GM21576 (cell line): ENCODE results near the gene PDE8B.

Experiments
- ATAC-seq: cut with Tn5 transposase; IDR thresholded peaks from one replicate; pipeline ENCODE4 v1.9.1; 2021; ENCODE audit warnings: mild to moderate bottlenecking, moderate library complexity; ENCODE audit not compliant: unreplicated experiment

Gene PDE8B

DNA sequence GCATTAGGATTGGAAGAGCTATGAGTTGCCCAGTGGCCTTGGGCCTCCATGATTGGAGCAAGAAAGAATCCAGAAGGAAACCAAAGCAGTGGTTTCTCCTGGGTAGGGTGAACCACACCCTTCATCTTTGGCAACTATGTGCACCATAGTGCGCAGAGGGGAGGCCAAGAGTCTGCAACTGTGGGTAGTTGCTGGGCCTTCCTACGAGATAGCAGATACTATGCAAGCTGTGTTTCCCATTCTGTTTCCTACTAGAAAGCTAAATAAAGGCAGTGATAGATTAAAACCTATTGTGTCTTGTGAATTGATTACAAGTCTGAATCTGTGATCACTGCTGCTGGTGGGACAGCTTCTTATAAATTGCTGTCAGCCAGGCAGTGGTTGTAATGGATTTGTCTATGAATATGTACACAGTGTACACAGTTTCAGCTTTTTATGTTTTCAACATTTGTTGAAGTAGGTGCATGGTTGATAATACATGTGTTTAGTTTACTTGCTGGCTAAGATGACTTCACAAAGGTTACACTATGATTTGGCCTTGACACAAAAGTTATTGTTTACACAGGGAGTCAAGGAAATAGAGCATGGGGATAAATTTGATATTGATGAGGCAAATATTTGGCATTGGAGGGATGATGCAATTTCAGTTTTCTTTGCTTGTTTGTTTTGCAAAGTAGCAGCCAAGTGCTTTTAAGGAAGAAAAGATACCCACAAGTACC is 23.7 kb upstream of the PDE8B start:
- no peak for ATAC-seq

DNA sequence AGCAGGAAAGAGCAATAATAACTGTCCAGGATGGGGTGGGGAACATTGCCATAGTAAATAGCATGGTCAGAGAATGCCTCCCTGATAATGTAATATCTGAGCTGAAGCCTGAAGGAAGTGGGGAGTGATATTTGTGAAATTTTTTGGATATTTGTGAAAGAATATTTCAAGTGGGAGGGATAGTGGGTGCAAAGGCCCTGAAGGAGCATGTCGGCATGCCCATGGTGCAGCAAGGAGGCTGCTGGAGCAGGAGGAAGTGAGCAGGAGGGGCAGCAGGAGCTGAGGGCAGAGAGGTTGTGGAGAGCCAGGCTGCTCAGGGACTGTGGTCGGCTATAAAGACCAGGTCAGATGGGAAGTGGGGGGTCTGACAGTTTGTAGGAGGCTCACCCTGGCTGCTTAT is 21.1 kb upstream of the PDE8B start:
- no peak for ATAC-seq

DNA sequence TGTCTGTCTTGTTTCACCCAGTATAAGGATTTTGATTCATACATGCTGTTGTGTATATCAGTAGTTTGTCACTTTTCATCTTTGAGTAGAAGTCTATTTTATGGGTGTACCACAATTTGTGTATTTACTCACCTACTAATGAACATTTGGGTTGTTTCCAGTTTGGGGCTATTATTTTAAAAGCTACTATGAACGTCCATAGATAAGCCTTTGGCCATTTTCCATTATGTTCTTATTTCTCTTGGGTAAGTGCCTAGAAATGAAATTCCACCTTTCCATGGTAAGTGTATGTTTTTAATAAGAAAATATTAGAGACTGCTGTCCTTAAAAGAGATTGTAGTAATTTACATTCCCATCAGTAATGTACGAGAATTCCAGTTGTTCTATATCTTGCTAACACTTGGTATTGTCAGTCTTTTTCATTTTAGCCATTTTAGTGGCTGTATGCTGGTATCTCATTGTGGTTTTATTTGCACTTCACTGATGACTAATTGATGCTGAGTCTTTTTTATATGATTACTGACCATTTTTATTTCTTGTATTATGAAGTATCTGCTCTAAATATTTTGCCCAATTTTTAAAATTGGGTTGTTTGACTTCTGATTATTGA is 17.9 kb upstream of the PDE8B start:
- no peak for ATAC-seq

DNA sequence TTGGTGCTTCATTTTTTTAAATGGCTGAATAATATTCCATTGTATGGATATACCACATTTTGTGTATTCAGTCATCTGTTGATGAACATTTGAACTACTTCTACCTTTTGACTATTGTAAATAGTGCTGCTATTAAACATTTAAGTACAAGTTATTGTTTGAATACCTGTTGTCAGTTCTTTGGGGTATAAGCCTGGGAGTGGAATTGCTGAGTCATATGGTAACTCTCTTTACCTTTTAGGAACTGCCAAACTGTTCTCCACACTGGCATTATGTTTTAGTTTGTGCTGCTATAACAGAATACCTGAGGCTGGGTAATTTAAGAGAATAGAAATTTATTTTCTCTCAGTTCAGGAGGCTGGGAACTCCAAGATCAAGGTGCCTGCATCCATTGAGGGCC is 15.7 kb upstream of the PDE8B start:
- no peak for ATAC-seq

DNA sequence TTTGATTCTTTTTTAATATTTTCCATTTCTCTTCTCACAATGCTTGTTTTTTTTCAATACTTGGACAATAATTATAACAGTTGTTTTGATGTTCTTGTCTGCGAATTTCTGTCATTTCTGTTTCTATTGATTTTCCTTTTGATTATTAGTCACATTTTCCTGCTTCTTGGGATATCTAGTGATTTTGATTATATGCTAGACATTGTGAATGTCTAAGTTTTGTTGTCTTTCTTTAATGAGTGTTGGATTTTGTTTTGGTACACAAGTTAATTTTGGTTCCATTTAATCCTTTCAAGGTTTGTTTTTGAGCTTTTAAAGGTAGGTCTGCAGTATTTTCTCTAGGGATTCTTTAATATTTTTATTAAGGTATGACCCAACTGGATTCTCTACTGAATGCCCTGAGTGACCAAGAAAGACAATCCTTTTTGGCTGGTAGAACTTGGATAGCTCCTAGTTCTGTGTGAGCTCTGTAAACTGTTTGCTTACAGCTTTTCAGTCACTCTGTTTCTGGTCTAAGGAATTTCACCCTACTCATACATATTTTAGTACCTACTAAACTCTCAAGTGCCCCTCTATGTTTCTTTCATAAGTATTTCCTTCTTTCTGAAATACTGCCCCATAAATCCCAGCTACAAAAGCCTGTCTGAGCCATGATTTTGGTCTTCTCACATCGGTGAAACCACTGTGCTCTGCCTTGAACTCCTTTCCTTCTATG is 12.5 kb upstream of the PDE8B start:
- ATAC-seq = no peak

DNA sequence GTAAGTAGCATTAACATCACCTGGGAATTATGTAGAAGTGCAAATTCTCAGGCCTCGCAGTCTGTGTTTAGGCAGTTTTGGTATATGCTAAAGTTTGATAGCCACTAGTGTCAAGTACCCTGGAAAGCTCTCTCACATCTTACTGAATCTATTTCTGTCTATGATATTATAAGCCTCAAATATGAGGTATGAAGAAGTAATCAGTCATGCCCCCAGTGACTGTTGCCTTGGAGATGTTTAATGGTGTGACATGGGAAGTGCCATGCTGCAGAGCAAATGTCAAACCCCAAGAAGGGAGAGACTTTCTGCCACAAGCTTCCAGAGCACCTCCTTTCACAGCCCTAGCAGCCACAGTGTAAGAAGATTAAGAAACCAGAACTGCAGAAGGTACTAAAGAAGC is 9.8 kb upstream of the PDE8B start:
- no peak for ATAC-seq

DNA sequence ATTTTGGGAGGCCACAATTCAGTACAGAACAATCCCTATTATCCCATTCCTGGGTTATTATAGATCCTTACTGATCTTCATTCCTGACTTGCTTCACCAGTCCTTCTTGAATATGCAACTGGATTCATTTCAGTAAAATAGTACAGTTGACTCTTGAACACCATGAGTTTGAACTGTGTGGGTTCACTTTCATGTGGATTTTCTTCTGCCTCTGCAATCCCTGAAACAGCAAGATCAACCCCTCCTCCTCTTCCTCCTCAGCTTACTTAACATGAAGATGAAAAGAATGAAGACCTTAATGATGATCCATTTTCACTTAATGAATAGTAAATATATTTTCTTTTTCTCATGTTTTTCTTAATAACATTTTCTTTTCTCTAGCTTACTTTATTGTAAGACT is 8.3 kb upstream of the PDE8B start:
- ATAC-seq = no peak

DNA sequence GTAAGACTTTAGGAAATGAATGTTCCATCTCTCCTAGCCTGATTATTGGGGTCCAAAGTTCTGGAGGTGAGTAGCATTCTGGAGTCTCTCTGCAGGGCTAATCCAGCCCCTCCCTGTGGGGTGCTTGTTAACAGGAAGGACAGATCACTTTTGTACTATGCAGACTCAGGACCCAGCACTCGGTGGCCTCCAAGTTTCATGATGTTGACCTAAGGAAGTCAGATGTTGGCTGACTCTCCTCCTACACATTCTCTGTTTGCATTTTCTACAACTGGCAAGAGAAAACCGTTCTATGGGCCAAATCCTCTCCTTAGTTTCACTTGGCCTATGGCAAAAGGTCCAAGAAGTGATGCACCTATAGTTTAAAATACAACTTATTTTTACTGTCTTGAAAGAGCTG is 5.5 kb upstream of the PDE8B start:
- no peak for ATAC-seq

DNA sequence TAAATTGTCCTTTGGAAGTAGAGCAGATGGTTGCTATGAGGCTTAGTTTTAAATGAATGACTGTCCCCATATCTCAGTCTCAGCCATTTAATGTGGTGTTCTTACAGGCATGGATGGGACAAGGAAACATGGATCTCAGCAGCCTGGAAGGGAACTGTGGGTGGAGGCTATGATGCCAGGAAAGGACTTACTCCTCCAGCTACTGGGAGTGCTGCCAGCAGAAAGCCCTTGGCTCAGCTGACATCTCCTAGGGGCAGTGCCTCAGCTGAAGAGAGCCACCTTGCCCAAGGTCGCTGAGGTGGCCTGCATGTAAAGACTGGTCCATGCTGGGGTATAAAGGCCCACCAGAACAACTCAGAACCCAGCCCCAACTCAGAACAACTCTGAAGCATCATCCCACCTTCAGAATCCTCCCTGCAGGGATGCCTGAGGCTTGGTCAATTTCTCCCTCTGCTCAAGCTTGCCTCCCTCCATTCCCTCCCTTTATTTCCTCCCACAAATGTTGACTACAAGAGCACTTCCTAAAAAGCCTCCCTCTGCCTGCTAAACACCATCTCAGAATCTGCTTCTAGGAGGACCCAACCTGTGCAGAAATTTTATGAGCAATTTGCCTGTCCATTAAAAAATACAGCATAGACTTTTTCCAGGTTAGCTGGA is 1.8 kb upstream of the PDE8B start:
- no peak for ATAC-seq

DNA sequence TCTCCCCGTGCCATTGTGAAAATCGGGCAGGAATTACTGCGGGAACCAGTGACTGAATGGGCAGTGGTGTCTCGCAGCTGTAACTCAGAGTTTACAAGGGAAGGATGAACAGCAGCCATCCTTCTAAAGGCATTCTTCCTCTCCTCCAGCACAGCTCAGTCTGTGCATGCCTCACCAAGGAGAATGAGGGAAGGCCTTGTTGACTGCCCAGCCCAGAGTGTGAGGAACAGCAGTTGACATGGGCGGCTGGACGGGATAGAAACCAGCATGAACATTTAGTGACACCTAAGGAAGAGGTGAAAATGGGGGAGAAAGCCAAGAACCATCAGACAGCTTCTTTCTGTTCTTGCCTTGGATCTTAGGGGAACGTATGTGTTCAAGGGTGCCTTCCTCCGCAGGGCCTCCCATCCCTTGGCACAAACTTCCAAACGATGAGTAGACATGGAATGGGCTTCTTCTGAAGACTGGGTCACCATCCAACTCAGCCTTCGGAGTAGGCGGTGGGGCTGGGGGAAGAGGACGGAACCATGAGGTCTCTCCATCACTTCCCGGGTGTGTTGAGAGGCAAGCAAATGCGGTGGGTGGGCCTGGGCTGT is 887 bp upstream of the PDE8B start:
- ATAC-seq = no peak

DNA sequence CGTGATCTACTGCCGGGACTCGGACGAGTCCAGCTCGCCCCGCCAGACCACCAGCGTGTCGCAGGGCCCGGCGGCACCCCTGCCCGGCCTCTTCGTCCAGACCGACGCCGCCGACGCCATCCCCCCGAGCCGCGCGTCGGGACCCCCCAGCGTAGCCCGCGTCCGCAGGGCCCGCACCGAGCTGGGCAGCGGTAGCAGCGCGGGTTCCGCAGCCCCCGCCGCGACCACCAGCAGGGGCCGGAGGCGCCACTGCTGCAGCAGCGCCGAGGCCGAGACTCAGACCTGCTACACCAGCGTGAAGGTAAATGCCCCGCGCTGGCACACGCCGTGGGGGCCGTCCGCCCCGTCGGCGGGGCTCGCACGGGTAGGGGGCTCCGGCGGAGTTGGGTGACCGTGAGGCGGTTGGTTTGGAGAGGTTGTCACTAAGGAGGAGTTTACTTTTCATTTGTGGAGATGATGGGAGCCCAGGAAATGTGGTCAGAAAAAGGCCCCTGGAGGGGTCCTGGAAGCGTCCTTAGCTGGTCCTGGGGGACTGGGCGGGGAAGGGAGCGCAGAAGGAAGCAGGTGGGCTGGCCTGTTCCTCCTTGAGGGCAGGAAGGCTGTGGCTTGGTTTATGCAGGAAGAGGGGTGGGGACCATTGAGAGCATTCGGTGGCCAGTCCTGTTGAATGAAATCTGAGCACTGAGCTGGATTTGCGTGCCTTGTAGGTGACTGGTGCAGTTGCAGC is 647 bp downstream of the PDE8B start:
- no peak for ATAC-seq

DNA sequence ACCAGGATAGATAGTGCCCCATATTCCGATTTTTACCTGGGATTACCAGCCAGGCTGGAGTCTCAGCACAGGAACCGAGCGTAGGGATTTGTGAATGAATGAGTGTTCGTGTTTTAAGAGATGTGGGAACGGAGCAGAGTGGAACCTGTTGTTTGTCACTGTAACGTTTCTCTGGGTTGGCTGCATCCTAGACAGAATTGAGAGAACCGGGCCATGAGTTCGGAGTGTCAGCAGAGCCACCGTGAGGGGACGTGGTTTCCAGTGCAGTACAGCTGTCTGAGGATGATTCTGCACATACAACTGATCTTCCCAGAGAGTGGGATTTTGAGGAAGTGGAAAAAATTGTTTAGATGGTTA is 1.2 kb downstream of the PDE8B start:
- no peak for ATAC-seq

DNA sequence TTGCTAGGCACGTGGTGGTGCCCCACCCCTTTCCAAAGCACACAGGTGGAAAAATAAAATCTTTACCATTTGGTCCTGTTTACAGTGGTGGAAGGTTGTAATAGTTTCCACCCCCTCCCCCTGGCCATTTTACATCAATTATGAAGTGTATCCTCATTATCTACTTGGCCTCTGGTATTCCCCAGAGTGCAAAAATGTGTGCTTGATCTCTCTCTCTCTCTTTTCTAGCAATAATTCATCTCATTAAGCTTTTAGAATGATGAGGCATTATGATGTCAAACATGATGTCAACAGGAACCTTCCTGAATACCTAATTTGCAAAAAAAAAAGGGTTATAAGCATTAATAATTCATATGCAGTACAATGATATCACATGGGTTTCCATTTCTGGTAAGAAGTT is 3.1 kb downstream of the PDE8B start:
- ATAC-seq = no peak

DNA sequence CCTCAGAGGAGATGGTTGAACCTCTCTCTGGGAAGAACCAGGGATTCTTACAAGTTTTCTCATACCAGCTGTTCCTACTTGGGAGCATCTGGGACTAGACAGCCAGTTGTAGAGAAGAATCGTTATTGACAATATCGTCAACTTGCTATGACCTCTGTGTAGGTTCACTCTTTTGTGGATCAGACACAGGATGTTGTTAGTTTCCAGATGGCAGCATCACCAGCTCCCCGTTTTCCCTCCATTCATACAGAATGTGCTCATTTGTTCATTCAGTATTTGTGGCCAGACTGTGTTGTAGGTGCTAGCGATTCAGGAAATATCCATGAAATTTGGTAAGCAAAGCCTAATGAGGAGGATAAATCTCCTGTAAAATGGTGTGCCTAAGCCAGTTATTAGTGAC is 3.7 kb downstream of the PDE8B start:
- ATAC-seq = no peak

DNA sequence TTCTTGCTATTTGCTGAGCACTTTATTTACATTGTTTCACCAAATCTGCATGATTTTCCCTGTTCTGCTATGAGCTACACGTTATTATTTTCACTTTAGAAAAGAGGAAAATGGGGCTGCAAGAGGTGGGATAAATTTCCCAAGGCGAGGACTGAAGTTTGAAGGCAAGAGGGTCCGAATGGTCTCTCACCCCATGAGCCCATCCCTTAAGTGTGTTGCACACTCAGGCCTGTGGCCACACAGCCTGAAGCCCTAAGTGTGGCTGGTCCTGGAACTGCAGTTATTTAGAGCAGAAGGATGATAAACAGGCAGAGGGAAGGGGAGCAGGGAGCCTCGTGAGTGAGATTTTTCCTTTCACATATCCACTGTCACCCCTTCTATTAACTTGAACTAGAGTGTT is 7.8 kb downstream of the PDE8B start:
- ATAC-seq = no peak

DNA sequence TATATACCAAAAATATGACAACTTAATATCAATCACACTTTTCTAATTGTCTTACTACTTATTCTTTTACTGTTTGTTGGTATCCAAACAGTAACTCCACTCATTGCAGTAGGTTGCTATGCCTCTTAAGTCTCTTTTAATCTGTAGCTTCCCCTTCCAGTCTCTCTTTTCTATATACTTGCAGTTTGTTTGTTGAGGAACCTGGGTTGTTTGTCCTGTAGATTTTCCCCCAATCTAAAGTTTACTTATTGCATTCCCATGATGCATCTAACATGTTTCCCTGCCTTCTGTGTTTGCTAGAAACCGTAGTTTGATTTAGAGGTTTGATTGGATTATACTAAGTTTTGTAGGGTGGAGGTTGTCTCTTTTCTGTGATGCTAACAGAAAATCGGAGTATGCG is 10.6 kb downstream of the PDE8B start:
- no peak for ATAC-seq

DNA sequence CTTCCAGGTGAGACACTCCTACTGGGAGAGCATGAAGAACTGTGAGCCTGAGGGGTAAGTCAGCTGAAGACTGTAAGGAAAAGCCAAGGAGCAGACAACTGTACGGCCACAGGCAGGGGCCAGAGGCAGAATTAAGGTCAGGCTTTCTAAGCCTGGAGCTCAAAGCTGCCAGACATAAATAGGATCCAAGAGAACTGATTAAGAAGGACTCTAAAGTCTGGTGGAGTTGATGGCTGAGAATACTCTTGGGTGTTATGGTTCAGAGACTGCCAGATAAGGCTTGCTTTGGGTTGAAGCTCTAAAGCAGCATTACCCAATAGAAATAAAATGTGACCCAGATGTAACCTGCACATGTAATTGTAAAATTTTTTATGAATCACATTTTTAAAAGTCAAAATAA is 12.2 kb downstream of the PDE8B start:
- no peak for ATAC-seq

DNA sequence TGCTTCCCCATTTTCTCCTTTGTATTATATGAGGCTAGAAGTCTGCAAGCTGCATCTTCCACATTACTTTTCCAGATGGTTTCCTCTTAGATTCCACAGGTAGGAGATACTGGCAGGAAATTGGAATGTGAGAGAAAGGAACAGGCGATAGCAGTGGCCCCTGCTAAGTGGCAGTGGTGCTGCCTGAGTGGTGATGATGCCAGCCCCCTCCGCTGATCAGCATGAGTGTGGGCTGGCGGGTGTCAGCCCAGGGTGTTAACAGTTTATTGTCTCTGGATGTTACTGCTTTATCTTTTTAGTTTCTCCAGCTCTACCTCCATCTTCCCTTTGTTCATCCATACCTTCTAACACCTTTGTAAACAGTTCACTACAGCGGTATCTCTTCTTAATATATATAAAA is 13.2 kb downstream of the PDE8B start:
- no peak for ATAC-seq

DNA sequence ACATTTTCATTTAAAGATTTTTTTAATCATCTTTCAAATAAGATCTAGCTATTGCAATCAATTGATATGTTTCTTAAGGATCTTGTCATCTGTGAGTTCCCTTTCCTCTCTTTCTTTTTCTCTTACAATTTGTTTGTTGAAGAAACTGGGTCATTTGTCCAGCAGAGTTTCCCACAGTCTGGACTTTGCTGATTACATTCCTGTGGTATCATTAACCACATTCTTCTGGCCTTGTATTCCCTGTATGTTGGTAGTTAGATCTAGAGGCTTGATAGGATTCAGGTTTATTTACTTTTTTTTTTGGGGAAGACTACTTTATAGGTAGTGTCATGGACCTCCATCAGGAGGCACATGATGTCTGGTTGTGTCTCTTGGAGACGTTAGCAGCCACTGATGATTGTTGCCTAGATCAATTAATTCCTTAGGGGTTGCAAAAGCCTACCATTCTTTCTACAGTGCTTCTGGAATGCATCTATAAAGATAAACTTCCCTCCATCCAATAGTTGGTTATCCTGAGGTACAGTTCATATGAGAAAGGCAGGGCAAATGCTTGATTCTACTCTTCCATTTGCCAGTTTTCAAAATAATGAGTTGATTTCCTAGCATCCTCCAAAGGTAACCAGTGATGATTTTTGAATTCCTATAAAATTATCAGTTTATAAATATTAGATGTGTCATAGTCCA is 14.3 kb downstream of the PDE8B start:
- ATAC-seq = no peak

DNA sequence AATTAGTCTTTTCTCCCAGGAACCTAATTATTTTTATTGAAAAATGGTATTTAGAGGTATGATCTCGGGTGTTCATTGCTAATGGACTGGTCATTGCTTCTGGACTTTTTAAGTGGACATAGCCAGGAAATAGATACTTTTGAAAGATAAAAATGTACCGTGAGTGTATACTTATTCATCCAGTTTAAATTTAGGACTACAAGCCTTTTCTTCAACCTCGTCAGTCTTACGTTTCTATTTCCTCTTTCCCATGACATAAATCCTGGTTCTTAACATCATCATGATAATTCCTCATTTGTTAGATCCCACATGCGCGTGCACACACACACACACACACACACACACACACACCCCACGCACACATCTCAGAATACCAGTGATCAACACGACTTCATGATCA is 15.1 kb downstream of the PDE8B start:
- ATAC-seq = no peak
